HG02763 (cell line): ENCODE data around the gene MGAT5B.

Experiments
- ATAC-seq: cut with Tn5 transposase; IDR thresholded peaks from one replicate; pipeline ENCODE4 v1.9.1; 2021; ENCODE audit warnings: mild to moderate bottlenecking, moderate library complexity; ENCODE audit not compliant: unreplicated experiment

The MGAT5B gene

DNA sequence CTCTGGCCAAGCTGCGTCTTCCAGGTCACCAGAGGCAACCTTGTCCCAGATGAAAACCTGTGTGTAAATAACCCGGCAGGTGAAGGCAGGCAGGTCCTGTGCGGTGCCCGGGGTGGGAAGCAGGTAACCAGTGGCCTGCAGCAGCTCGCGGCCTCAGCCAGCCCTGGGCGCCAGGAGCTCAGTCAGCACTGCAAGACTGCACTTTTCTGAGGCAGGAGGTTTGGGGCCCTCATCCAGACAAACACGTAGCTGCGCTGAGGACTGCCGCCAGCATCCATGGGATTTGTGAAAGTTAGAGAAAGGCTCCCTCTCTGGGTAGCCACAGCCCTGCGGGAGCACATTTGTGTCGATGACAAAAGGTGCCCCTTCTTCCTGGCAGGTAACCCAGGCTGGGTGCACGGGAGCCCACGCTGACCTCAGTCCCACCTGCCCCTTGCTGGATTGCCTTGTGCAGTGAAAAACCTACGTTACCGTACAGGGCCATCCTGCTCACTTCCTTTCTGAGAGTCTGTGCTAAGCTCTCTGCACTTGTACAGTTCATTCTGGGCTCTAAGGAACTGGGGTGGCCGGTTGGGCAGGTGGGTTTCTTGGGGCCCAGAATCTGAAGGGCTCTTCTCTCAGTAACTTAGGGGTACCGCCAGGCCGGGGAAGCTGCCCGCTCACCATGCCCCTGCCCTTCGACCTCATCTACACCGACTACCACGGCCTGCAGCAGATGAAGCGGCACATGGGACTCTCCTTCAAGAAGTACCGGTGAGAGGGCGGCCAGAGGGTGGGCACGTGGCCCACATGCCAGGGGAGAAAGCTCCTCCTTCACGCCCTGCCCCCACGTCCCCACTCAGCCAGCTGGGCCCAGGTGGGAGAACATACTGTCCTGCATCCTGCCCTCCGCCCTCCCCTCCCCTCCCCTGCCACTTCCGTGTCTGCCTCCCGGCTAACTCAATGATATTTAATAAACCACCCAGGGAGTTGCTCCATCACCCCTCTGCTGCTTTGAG lies 56.4 kb downstream of the MGAT5B start:
- no peak for ATAC-seq

DNA sequence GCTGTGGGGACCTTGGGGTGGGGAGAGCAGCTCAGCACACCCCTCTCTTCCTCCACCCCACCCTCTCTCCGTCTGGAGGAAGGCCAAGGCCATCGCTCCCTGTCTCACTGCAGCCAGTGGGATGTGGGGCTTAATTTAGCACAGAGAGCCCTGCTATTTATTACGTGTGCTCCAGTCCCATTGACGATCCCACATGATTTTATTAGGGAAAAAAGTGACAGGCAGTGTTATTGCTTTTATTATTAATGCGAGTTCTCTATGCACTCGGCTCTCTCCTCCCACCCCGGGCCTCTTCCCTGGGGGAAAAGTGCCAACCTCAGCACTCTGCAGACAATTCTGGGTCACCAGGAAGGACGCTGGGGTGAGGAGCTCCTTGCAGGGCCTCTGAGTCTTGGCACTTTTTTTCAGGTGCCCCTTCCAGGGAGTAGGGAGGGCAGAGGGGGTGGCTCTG lies 57.3 kb downstream of the MGAT5B start:
- no peak for ATAC-seq

- ATAC-seq: no peak
Observed at GRCh38 chr17:76926237-76926866, 58.1 kb downstream of the MGAT5B start.

- ATAC-seq: no peak
Observed at GRCh38 chr17:76927577-76927976, 59.4 kb downstream of the MGAT5B start.

DNA sequence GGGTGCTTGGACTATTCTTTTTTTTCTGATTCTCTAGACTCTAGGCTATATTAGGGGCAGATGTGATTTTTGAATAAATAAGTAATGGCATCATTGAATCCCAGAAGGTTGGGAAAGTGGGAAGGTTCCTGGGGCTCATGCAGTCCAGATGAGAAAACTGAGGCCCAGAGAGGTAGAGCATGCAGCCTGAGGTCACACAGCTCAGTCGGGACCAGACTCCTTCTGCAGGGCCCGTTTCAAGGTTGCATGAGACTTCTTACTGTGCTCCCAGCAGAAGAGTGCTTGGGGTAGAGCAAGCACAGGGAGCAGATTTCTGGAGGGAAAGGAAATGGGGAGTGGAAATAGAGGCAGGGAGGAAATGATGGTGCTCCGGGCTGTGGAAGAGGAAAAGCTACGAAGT lies 59.8 kb downstream of the MGAT5B start:
- ATAC-seq: no peak

DNA sequence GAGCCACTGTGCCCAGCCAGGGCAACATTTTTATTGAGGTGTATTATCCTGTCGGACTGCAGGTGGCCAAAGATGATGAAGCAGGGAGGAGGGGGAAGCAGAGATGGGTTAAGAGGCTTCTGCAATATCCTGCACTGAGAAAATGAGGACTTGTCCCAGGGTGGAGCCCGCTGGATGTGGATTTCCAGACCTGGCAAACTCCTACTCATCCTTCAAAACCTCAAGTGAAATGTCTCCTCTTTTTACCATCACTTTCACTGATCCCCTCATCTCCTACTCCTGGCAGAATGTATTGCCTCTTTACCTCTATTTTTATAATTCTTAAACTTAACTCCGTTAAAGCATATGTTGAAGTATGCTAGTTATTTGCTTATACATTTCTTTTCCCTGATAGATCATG lies 60.9 kb downstream of the MGAT5B start:
- no peak for ATAC-seq

DNA sequence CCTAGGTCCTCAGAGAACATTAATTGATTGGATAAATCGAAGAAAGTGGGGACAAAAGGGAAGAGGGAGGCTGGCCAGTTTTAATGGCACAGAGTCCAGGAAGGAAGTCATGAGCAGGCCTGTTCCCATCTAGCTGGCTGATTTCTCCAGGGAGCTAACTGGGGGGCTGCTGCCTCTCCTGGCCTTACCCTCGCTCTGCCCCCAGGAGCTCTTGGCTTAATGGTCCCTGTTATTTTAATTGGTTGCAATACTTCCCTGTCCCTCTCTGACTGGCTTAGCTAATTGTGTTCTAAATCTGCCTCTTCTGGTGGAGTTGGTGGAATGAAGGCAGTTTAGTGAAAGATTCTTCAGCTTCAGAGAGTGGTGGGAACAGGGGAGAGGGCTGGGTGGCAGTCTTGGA lies 61.4 kb downstream of the MGAT5B start:
- ATAC-seq: no peak

DNA sequence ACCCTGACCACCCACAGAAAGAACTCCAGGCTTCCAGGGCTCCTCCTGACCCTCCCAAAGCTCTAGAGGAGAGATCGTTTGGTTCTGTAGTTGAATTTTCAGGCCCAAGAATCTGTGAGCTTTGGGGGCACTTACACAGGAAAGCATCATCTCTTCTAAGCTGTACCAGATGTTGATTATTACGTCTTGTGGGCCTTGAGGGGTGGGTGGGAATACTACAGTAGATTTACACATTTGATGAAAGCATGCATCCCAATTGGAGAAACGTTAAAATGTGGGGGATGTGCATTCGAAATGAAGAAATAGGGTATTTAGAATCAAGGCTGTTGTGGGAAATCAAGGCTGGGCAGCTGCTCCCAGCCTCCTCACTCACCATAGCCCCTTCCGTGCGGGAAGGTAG lies 61.9 kb downstream of the MGAT5B start:
- no peak for ATAC-seq

DNA sequence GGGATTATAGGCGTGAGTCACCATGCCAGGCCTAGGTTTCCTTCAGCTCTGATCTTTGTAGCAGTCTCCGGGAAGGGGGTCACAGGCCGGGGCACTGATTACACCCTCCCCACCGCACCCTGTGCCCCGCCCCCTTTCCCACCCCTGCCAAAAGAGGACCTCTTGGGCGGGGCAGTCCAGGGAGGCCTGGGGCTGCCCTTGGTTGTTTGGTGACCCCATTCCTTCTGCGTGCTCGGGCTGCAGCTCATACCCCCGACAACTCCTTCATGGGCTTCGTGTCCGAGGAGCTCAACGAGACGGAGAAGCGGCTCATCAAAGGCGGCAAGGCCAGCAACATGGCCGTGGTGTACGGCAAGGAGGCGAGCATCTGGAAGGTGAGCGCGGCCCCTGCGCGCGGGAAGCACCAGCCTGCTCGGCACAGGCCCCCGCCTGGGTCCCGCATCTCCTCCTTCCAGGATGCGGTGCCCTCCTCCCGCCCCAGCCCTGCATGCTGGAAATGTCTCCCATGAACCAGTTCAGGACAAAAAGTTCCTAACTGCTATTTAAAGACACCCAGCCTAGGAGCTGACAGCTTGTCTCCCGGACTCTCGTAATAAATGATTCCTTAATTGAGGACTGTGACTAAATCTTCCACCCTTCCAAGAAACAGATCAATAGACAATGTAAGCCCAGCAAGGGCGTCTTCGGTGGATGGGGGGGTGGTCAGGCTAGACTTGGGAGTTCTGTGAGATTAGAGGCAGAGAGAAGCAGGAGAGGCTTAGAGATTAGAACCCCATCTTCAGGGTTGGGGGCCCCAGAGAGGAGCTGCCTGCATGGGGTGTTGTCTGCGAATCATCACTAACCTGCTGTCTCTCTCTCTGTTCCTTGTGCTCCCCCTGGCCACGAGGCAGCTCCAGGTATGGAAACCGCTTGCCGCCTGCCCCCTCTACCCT lies 64.5 kb downstream of the MGAT5B start:
- ATAC-seq: no peak

- ATAC-seq: no peak
Observed at GRCh38 chr17:76934561-76935320, 66.5 kb downstream of the MGAT5B start.

- ATAC-seq: no peak
Observed at GRCh38 chr17:76935331-76935730, 67.1 kb downstream of the MGAT5B start.

GRCh38 chr17:76937238-76937637 lies 69.0 kb downstream of the MGAT5B start:
- no peak for ATAC-seq

- no peak for ATAC-seq
Observed at GRCh38 chr17:76938009-76938408, 69.8 kb downstream of the MGAT5B start.

DNA sequence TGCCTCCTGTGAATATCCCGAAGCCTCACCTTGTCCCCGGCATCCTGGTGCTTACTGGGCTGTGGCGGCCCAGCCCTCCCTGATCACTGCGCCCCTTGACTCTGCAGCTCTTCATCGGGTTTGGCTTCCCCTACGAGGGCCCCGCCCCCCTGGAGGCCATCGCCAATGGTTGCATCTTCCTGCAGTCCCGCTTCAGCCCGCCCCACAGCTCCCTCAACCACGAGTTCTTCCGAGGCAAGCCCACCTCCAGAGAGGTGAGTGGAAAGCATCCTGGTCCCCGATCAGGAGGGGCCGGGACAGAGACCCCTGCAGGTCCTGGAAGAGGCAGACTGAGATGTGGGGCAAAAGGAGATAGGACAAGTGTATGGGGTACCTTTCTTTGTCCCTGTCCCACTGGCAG lies 72.1 kb downstream of the MGAT5B start:
- no peak for ATAC-seq

DNA sequence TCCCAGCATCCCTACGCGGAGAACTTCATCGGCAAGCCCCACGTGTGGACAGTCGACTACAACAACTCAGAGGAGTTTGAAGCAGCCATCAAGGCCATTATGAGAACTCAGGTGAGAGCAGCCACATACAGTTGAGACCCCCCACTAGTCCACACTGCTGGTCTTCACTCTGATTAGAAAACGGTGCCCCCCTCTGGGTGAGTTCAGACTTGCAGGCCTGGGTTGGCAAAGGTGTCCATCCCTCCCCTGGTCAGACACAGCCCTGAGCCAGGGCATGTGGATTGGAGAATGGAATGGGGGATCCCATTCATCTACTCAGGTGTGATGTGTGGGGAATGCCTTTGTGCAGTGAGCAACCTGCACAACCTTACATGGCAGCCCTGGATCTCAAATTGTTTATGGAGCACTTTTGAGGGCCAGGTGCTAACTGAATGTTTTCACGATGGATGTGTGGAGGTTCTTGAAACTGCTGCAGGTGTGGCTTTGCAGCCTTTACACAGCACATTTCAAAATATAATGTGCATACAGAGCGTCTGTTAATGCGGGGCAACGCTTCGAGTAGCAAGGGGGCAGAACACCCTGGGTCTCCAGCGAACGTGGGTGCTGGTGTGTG lies 72.6 kb downstream of the MGAT5B start:
- ATAC-seq: no peak

DNA sequence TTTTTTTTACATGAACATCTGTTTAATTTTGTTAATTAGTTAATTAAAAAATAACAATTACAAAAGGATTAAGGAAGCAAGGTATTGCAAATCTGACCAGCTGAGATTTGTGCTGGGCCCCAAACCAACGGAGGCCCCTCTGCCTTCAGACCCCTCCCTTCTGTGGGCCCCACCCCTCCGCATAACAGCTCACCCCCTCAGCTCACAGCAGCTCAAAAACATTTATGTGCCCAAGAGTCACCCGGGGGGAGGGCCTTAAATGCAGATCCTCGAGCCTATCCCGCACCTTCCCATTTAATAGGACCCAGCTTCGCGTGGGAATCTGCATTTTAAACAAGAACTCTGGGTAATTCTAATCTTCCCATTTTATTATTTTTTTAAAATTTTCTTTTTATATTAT lies 75.0 kb downstream of the MGAT5B start:
- ATAC-seq: no peak

- no peak for ATAC-seq
Observed at GRCh38 chr17:76943781-76944213, 75.6 kb downstream of the MGAT5B start.

DNA sequence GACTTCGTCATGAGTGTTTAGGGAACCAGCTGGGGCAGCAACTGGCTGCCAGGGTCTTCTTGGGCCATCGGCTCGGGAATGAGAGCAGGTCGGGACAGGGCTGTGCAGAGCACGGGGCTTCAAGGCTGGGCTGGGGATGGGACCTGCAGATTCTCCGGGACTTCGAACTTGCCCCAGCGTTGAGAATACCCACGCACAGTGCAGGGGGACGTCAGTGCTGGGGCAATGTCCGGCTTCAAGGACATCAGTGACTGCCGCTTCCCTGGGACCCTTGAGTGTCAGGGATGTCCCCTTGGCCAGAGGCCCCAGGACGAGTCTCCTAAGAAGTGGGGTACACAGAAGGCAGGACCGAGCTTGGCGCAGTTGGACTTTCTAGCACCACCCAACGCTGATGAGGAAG lies 76.3 kb downstream of the MGAT5B start:
- ATAC-seq: no peak

GRCh38 chr17:76946111-76946771 lies 78.0 kb downstream of the MGAT5B start:
- ATAC-seq: no peak
